Activated T-cell treated with anti-CD3 and anti-CD28 coated beads for 48 hours (primary cell): ENCODE data around the gene DMBX1.

Experiments used
- DNase-seq: peaks from one replicate; pipeline ENCODE4 v3.0.0-alpha.2; 2020; ENCODE audit warnings: low read depth

The DMBX1 gene

GRCh38 chr1:46489638-46490405, at the start of gene DMBX1:
TSS of gene DMBX1 (plus strand) at chr1:46489836. CDS start at chr1:46507011, 17,175 bp downstream.
- peak; percentile 51 for DNase-seq

GRCh38 chr1:46440478-46440877, 49.2 kb upstream of the DMBX1 start:
- DNase-seq, result no peak

GRCh38 chr1:46442317-46443161, 47.1 kb upstream of the DMBX1 start:
- peak; percentile 69 for DNase-seq

- DNase-seq, result no peak
These were observed 45.2 kb upstream of the DMBX1 start for GRCh38 chr1:46444466-46444865.

GRCh38 chr1:46445773-46446256, 43.8 kb upstream of the DMBX1 start:
- no peak for DNase-seq

- DNase-seq, result peak; percentile 76
These were observed 42.8 kb upstream of the DMBX1 start for GRCh38 chr1:46446646-46447498.

GRCh38 chr1:46447499-46448108, 42.0 kb upstream of the DMBX1 start:
- DNase-seq, result no peak

- no peak for DNase-seq
These were observed 41.3 kb upstream of the DMBX1 start for GRCh38 chr1:46448109-46448911.

- DNase-seq, result no peak
These were observed 40.1 kb upstream of the DMBX1 start for GRCh38 chr1:46449223-46450159.

- no peak for DNase-seq
These were observed 39.5 kb upstream of the DMBX1 start for GRCh38 chr1:46450160-46450517.

- DNase-seq, result no peak
These were observed 37.4 kb upstream of the DMBX1 start for GRCh38 chr1:46451948-46452930.

- DNase-seq, result no peak
These were observed 36.7 kb upstream of the DMBX1 start for GRCh38 chr1:46452931-46453325.

- no peak for DNase-seq
These were observed 36.2 kb upstream of the DMBX1 start for GRCh38 chr1:46453449-46453848.

- no peak for DNase-seq
These were observed 33.7 kb upstream of the DMBX1 start for GRCh38 chr1:46455951-46456350.

GRCh38 chr1:46456411-46456963, 33.1 kb upstream of the DMBX1 start:
- no peak for DNase-seq

GRCh38 chr1:46457178-46457577, 32.5 kb upstream of the DMBX1 start:
- DNase-seq, result no peak

GRCh38 chr1:46458190-46458589, 31.4 kb upstream of the DMBX1 start:
- DNase-seq, result no peak

GRCh38 chr1:46458846-46459245, 30.8 kb upstream of the DMBX1 start:
- no peak for DNase-seq
